ENCODE data around the gene SLC25A53.

SLC25A53 gene

GRCh38 chrX:104156630-104157529 is at the start of gene SLC25A53:
Gene SLC25A53 (minus strand): TSS chrX:104157009. CDS start chrX:104105257, 51,752 bp downstream.
- H3K36me3 ChIP-seq (ENCODE audit: low read depth) = no peaks in the 10 kb centered on the region
- ATAC-seq (ENCODE audit: low read depth) (peak; percentile 95), DNase-seq (ENCODE audit: low spot score) (peak; percentile 69)
- H3K27ac ChIP-seq (ENCODE audit: poor library complexity, severe bottlenecking) = peak within 1 kb of the TSS; percentile 64
- no peaks in the 10 kb centered on the region for H3K27me3 ChIP-seq (ENCODE audit: insufficient read depth, poor library complexity, severe bottlenecking)
- no peaks in the 10 kb centered on the region for H3K4me1 ChIP-seq (ENCODE audit: insufficient read depth, poor library complexity, severe bottlenecking)
- H3K9me3 ChIP-seq (ENCODE audit: severe bottlenecking) = no peaks in the 10 kb centered on the region
- no peak for TF ChIP-seq CTCF (IDR thresholded peaks at IDR 0.05; ENCODE audit: poor library complexity, severe bottlenecking)
- peak within 1 kb of the TSS; percentile 50 for H3K4me3 ChIP-seq (ENCODE audit: severe bottlenecking)

GRCh38 chrX:104205548-104205947 is 48.7 kb upstream of the SLC25A53 start:
- Histone ChIP-seq H3K27me3 (ENCODE audit: insufficient read depth, poor library complexity, severe bottlenecking) (no peaks in the 10 kb centered on the region), H3K4me3 (ENCODE audit: severe bottlenecking) (no peak overlapping the region), H3K9me3 (ENCODE audit: severe bottlenecking) (no peaks in the 10 kb centered on the region), H3K36me3 (ENCODE audit: low read depth) (no peaks in the 10 kb centered on the region), H3K4me1 (ENCODE audit: insufficient read depth, poor library complexity, severe bottlenecking) (no peaks in the 10 kb centered on the region), H3K27ac (ENCODE audit: poor library complexity, severe bottlenecking) (no peak overlapping the region)
- no peak for DNase-seq (ENCODE audit: low spot score)
- no peak for ATAC-seq (ENCODE audit: low read depth)
- no peak for TF ChIP-seq CTCF (IDR thresholded peaks at IDR 0.05; ENCODE audit: poor library complexity, severe bottlenecking)

GRCh38 chrX:104195489-104196084 is 38.8 kb upstream of the SLC25A53 start:
- DNase-seq (ENCODE audit: low spot score) = no peak
- H3K4me3 ChIP-seq (ENCODE audit: severe bottlenecking) = no peak overlapping the region
- H3K9me3 ChIP-seq (ENCODE audit: severe bottlenecking) = no peaks in the 10 kb centered on the region
- no peaks in the 10 kb centered on the region for H3K27me3 ChIP-seq (ENCODE audit: insufficient read depth, poor library complexity, severe bottlenecking)
- ATAC-seq (ENCODE audit: low read depth) = no peak
- peaks cover 9% of the 10 kb centered on the region for H3K4me1 ChIP-seq (ENCODE audit: insufficient read depth, poor library complexity, severe bottlenecking)
- H3K27ac ChIP-seq (ENCODE audit: poor library complexity, severe bottlenecking) = no peak overlapping the region
- H3K36me3 ChIP-seq (ENCODE audit: low read depth) = peaks cover 7% of the 10 kb centered on the region
- TF ChIP-seq CTCF (IDR thresholded peaks at IDR 0.05; ENCODE audit: poor library complexity, severe bottlenecking) = peak; percentile 75

- Histone ChIP-seq H3K9me3 (ENCODE audit: severe bottlenecking) (no peaks in the 10 kb centered on the region), H3K36me3 (ENCODE audit: low read depth) (peaks cover 7% of the 10 kb centered on the region), H3K4me1 (ENCODE audit: insufficient read depth, poor library complexity, severe bottlenecking) (peaks cover 9% of the 10 kb centered on the region), H3K4me3 (ENCODE audit: severe bottlenecking) (no peak overlapping the region), H3K27ac (ENCODE audit: poor library complexity, severe bottlenecking) (no peak overlapping the region), H3K27me3 (ENCODE audit: insufficient read depth, poor library complexity, severe bottlenecking) (no peaks in the 10 kb centered on the region)
- no peak for ATAC-seq (ENCODE audit: low read depth)
- no peak for TF ChIP-seq CTCF (IDR thresholded peaks at IDR 0.05; ENCODE audit: poor library complexity, severe bottlenecking)
- no peak for DNase-seq (ENCODE audit: low spot score)
Observed at GRCh38 chrX:104195013-104195412, 38.2 kb upstream of the SLC25A53 start.
